PC-9 (cell line): ENCODE data around the gene DRAM1. TPM values are rescaled to one million over a fixed set of nuclear protein-coding genes. Genes with fewer than 3 reads are reported as not detected.
A peak's percentile ranks its signal among the peaks of the same experiment; 100 is the strongest.

Experiments used
- BruUV-seq: library from RNA; stranded (reverse); fragments of 400-500 nt; replicated peaks from 2 replicates; lab custom pipeline; 2021; lab: Mats Ljungman, UMichigan
- CTCF ChIA-PET: fragments of 300-600 bp; sonication (Branson Sonifier 250); formaldehyde crosslinking; loops from one replicate; lab custom pipeline; 2022; ENCODE audit warnings: antibody characterized with exemption; lab: Charles Lee
- POLR2A ChIA-PET: fragments of 300-600 bp; sonication (Branson Sonifier 250); formaldehyde crosslinking; loops from one replicate; lab custom pipeline; 2022; ENCODE audit warnings: antibody characterized with exemption; ENCODE audit not compliant: unreplicated experiment; lab: Charles Lee
- DNase-seq, 2 experiments: peaks; one replicate each; pipeline versions ENCODE4 v3.0.0 to v3.0.0-alpha.2; 2015 to 2022; ENCODE audit warnings: mixed read lengths in 1 of 2
- H2AFZ ChIP-seq: fragments of 200-600 bp; sonication (generic); 2 replicates; pipeline ENCODE4 v1.8.1; 2017; ENCODE audit warnings: antibody characterized with exemption
- H3F3A ChIP-seq: fragments of 200-600 bp; sonication (generic); 2 replicates; pipeline ENCODE4 v1.8.1; 2017; ENCODE audit warnings: antibody characterized with exemption, mild to moderate bottlenecking, low read depth; ENCODE audit not compliant: insufficient read depth
- H3K27ac ChIP-seq: fragments of 200-600 bp; sonication (generic); 2 replicates; pipeline ENCODE4 v1.6.1; 2016; ENCODE audit warnings: mixed run types
- H3K27me3 ChIP-seq: fragments of 200-600 bp; sonication (generic); 2 replicates; pipeline ENCODE4 v1.6.1; 2016; ENCODE audit warnings: low read depth, mixed run types; ENCODE audit not compliant: insufficient read depth
- H3K36me3 ChIP-seq: fragments of 200-600 bp; sonication (generic); 2 replicates; pipeline ENCODE4 v1.6.1; 2016; ENCODE audit warnings: low read depth, mixed run types
- H3K4me1 ChIP-seq: fragments of 200-600 bp; sonication (generic); replicated peaks from 2 replicates; pipeline ENCODE4 v1.6.1; 2016; ENCODE audit warnings: mixed run types; ENCODE audit not compliant: insufficient read depth
- H3K4me2 ChIP-seq: fragments of 200-600 bp; sonication (generic); 2 replicates; pipeline ENCODE4 v1.6.1; 2017; ENCODE audit warnings: mixed run types
- H3K4me3 ChIP-seq: fragments of 200-600 bp; sonication (generic); 2 replicates; pipeline ENCODE4 v1.6.1; 2016; ENCODE audit warnings: mixed run types
- H3K79me2 ChIP-seq: fragments of 200-600 bp; sonication (generic); 2 replicates; pipeline ENCODE4 v1.6.1; 2017; ENCODE audit warnings: low read depth, mixed run types
- H3K9me2 ChIP-seq: fragments of 200-600 bp; sonication (generic); 2 replicates; pipeline ENCODE4 v1.8.1; 2017; ENCODE audit warnings: mild to moderate bottlenecking; ENCODE audit not compliant: insufficient read depth
- H3K9me3 ChIP-seq: fragments of 200-600 bp; sonication (generic); 2 replicates; pipeline ENCODE4 v1.8.1; 2016; ENCODE audit warnings: low read depth; ENCODE audit not compliant: insufficient read depth
- H4K20me1 ChIP-seq: fragments of 200-600 bp; sonication (generic); 2 replicates; pipeline ENCODE4 v1.8.1; 2017; ENCODE audit not compliant: insufficient read depth
- CTCF ChIP-seq: fragments of 200-600 bp; sonication (generic); conservative IDR thresholded peaks from 2 replicates; pipeline ENCODE4 v1.6.1; 2017; ENCODE audit warnings: mixed run types, antibody characterized with exemption, mild to moderate bottlenecking, moderate library complexity
- EZH2 ChIP-seq: fragments of 200-600 bp; sonication (generic); IDR thresholded peaks from 2 replicates; pipeline ENCODE4 v1.8.0; 2017; ENCODE audit warnings: antibody characterized with exemption, low read depth
- intact Hi-C: fragments of 100-400 bp; cut with micrococcal nuclease; formaldehyde crosslinking; loops from one replicate; pipeline ENCODE4 v1.10.0; 2022; ENCODE audit not compliant: unreplicated experiment
- total RNA-seq: library from RNA; stranded (reverse); gene quantifications from 2 replicates; pipeline ENCODE4 v1.2.3, GENCODE V29; 2021

The DRAM1 gene
- total RNA-seq, 1 experiment from 2014 or later = 6.2 TPM

- DNase-seq = peak; percentile 39 to 40
- H3K9me3 ChIP-seq = no peaks in the 10 kb centered on the region
- intact Hi-C loops = loop anchor here (1.0 to 10.0 kb wide), 8 partner anchors 63 to 939 kb away; partner anchors contain the start of genes ARL1, DRAM1 and IGF1
- H4K20me1 ChIP-seq = no peaks in the 10 kb centered on the region
- H3F3A ChIP-seq = no peaks in the 10 kb centered on the region
- H3K27ac ChIP-seq = no peak overlapping the region
- BruUV-seq = no TSS peak
- POLR2A ChIA-PET = no interaction called here
- H2AFZ ChIP-seq = no peak overlapping the region
- H3K9me2 ChIP-seq = no peaks in the 10 kb centered on the region
- no peaks in the 10 kb centered on the region for H3K36me3 ChIP-seq
- TF ChIP-seq EZH2 (no peak), CTCF (peak; percentile 86)
- no peaks in the 10 kb centered on the region for H3K27me3 ChIP-seq
- H3K79me2 ChIP-seq = no peaks in the 10 kb centered on the region
- no peak overlapping the region for H3K4me2 ChIP-seq
- CTCF ChIA-PET = no interaction called here
- H3K4me1 ChIP-seq = no peaks in the 10 kb centered on the region
- H3K4me3 ChIP-seq = no peak overlapping the region
Measured at GRCh38 chr12:101939856-101940265, 62.5 kb downstream of the DRAM1 start.

- TF ChIP-seq EZH2 (no peak), CTCF (no peak)
- Histone ChIP-seq H3K4me3 (no peak overlapping the region), H3K4me2 (no peak overlapping the region), H4K20me1 (no peaks in the 10 kb centered on the region), H2AFZ (no peak overlapping the region), H3K27me3 (no peaks in the 10 kb centered on the region), H3K4me1 (no peaks in the 10 kb centered on the region), H3K9me2 (no peaks in the 10 kb centered on the region), H3K27ac (no peak overlapping the region), H3K36me3 (no peaks in the 10 kb centered on the region), H3K9me3 (no peaks in the 10 kb centered on the region), H3K79me2 (no peaks in the 10 kb centered on the region), H3F3A (no peaks in the 10 kb centered on the region)
- intact Hi-C loops = loop anchor here (1.0 to 2.0 kb wide), 3 partner anchors 829 to 938 kb away; no protein-coding TSS in a partner anchor
- CTCF ChIA-PET = no interaction called here
- POLR2A ChIA-PET = no interaction called here
- no peak for DNase-seq
- BruUV-seq = no TSS peak
Measured at GRCh38 chr12:101940400-101940950, 63.1 kb downstream of the DRAM1 start.

- Histone ChIP-seq H3F3A (no peaks in the 10 kb centered on the region), H3K79me2 (no peaks in the 10 kb centered on the region), H3K4me2 (no peak overlapping the region), H4K20me1 (no peaks in the 10 kb centered on the region), H3K4me3 (no peak overlapping the region), H3K27ac (no peak overlapping the region), H3K4me1 (no peaks in the 10 kb centered on the region), H3K36me3 (no peaks in the 10 kb centered on the region), H3K9me2 (no peaks in the 10 kb centered on the region), H2AFZ (no peak overlapping the region), H3K9me3 (no peaks in the 10 kb centered on the region), H3K27me3 (no peaks in the 10 kb centered on the region)
- DNase-seq = no peak
- POLR2A ChIA-PET = no interaction called here
- TF ChIP-seq EZH2 (no peak), CTCF (no peak)
- BruUV-seq = no TSS peak
- CTCF ChIA-PET = no interaction called here
- intact Hi-C loops = loop anchor here (2.0 kb wide), 2 partner anchors 869 to 937 kb away; no protein-coding TSS in a partner anchor
Measured at GRCh38 chr12:101941306-101942249, 64.2 kb downstream of the DRAM1 start.
